BJ (cell line): ENCODE measurements around the gene EGF. TPM values are rescaled to one million over a fixed set of nuclear protein-coding genes. Genes with fewer than 3 reads are reported as not detected.

Experiments
- CTCF ChIA-PET: fragments of 350-600 bp; formaldehyde crosslinking; extraction: SDS; loops from one replicate; lab custom pipeline; 2021; ENCODE audit warnings: antibody characterized with exemption, inconsistent platforms; lab: Yijun Ruan, JAX
- POLR2A ChIA-PET: fragments of 300-600 bp; sonication (Branson Sonifier 250); formaldehyde crosslinking; extraction: SDS; loops from one replicate; lab custom pipeline; 2021; ENCODE audit warnings: antibody characterized with exemption; lab: Charles Lee
- DNase-seq: peaks from one replicate; pipeline ENCODE4 v3.0.0-alpha.2; 2011; ENCODE audit warnings: low read depth
- H3K27me3 ChIP-seq: 2 replicates; pipeline ENCODE4 v1.6.0; 2011; ENCODE audit warnings: low read length; ENCODE audit not compliant: control insufficient read depth, insufficient read depth
- H3K36me3 ChIP-seq: 2 replicates; pipeline ENCODE4 v1.5.1; 2011; ENCODE audit warnings: low read length; ENCODE audit not compliant: control insufficient read depth, insufficient read depth
- H3K4me3 ChIP-seq: 2 replicates; pipeline ENCODE4 v1.5.1; 2011; ENCODE audit warnings: low read depth, mild to moderate bottlenecking, control low read depth, low read length
- polyA plus RNA-seq: library from polyadenylated mRNA; depleted of rRNA; stranded (reverse); fragments of >200 nt; gene quantifications from 2 replicates; pipeline ENCODE4 v1.2.3, GENCODE V29; 2011
- TF ChIP-seq, protein P1 (sequence below): IDR thresholded peaks from 2 replicates; pipeline ENCODE4 v1.5.1; 2011; ENCODE audit warnings: low read depth, mild to moderate bottlenecking, control low read depth, inconsistent platforms, low read length, moderate library complexity; ENCODE audit not compliant: insufficient read depth

The EGF gene
- polyA plus RNA-seq, 1 experiment: 3.2 TPM

GRCh38 chr4:110049951-110050925 lies 137.6 kb downstream of the EGF start:
- H3K36me3 ChIP-seq: no peaks in the 10 kb centered on the region
- CTCF ChIA-PET: interaction anchor here (0.6 to 4.2 kb wide), 38 partner anchors 10 to 465 kb away, joined by 3 to 25 read pairs (median 4); partner anchors contain the start of gene ELOVL6
- no peak overlapping the region for H3K4me3 ChIP-seq
- no peaks in the 10 kb centered on the region for H3K27me3 ChIP-seq
- POLR2A ChIA-PET: no interaction called here
- TF ChIP-seq, protein P1, sequence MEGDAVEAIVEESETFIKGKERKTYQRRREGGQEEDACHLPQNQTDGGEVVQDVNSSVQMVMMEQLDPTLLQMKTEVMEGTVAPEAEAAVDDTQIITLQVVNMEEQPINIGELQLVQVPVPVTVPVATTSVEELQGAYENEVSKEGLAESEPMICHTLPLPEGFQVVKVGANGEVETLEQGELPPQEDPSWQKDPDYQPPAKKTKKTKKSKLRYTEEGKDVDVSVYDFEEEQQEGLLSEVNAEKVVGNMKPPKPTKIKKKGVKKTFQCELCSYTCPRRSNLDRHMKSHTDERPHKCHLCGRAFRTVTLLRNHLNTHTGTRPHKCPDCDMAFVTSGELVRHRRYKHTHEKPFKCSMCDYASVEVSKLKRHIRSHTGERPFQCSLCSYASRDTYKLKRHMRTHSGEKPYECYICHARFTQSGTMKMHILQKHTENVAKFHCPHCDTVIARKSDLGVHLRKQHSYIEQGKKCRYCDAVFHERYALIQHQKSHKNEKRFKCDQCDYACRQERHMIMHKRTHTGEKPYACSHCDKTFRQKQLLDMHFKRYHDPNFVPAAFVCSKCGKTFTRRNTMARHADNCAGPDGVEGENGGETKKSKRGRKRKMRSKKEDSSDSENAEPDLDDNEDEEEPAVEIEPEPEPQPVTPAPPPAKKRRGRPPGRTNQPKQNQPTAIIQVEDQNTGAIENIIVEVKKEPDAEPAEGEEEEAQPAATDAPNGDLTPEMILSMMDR: peak; percentile 90
- DNase-seq: no peak

GRCh38 chr4:110055158-110055768 lies 142.6 kb downstream of the EGF start:
- TF ChIP-seq, protein P1: no peak
- no peaks in the 10 kb centered on the region for H3K36me3 ChIP-seq
- DNase-seq: no peak
- H3K27me3 ChIP-seq: no peaks in the 10 kb centered on the region
- no peak overlapping the region for H3K4me3 ChIP-seq
- POLR2A ChIA-PET: no interaction called here
- CTCF ChIA-PET: interaction anchor here (0.7 kb wide), 1 partner anchor 90 kb away, joined by 3 read pairs; no protein-coding TSS in a partner anchor

GRCh38 chr4:110058677-110059076 lies 146.0 kb downstream of the EGF start:
- POLR2A ChIA-PET: no interaction called here
- CTCF ChIA-PET: interaction anchor here (4.6 kb wide), 1 partner anchor 8 kb away, joined by 25 read pairs; no protein-coding TSS in a partner anchor
- no peaks in the 10 kb centered on the region for H3K36me3 ChIP-seq
- no peak for DNase-seq
- TF ChIP-seq, protein P1: no peak
- no peaks in the 10 kb centered on the region for H3K27me3 ChIP-seq
- H3K4me3 ChIP-seq: no peak overlapping the region

DNA sequence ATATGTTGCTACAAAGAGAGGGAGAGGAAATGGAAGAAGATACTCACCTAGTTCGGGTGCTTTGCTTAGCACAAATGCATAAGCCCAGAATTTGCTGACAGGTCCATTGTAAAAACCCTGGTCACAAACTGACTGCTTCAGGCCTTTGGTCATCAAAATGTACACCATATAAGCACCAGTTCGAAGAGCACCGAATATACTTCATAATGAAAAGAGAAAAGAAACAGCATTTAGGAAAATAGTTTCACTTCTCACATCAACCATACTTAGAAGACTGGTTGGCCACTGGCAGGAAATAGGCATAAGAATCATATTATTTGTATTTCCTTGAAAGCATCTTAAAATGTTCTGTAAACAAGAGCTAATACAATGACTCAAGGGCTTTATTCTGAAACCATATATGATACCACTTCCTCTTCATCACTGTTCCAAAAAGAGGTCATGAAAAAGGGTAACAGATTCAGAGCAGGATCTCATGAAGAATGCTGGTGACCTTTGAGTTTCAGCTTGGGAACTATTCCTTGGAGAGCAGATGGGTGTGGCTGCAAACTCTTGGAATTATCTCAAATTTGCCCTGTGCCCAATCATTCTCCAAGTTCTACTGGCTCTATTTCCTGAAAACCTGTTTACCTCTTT lies 147.0 kb downstream of the EGF start:
- Histone ChIP-seq H3K36me3 (no peaks in the 10 kb centered on the region), H3K27me3 (no peaks in the 10 kb centered on the region), H3K4me3 (no peak overlapping the region)
- DNase-seq: no peak
- CTCF ChIA-PET: interaction anchor here (0.7 to 4.6 kb wide), 2 partner anchors 9 kb away, joined by 3 to 25 read pairs; no protein-coding TSS in a partner anchor
- TF ChIP-seq, protein P1: no peak
- POLR2A ChIA-PET: no interaction called here
